GM19025 (cell line): ENCODE measurements around the gene PLAC8L1.

Source experiments
- ATAC-seq: cut with Tn5 transposase; IDR thresholded peaks from one replicate; pipeline ENCODE4 v1.9.1; 2021; ENCODE audit warnings: mild to moderate bottlenecking, low read depth, moderate library complexity; ENCODE audit not compliant: unreplicated experiment

Gene PLAC8L1

GRCh38 chr5:146081556-146081955 lies 23.8 kb downstream of the PLAC8L1 start:
- ATAC-seq: no peak

- ATAC-seq: no peak
Measured at GRCh38 chr5:146079695-146080373, 25.5 kb downstream of the PLAC8L1 start.

GRCh38 chr5:146078566-146078965 lies 26.8 kb downstream of the PLAC8L1 start:
- ATAC-seq: no peak

- no peak for ATAC-seq
Measured at GRCh38 chr5:146076455-146076854, 28.9 kb downstream of the PLAC8L1 start.

GRCh38 chr5:146076028-146076427 lies 29.3 kb downstream of the PLAC8L1 start:
- no peak for ATAC-seq

- ATAC-seq: no peak
Measured at GRCh38 chr5:146073239-146073900, 32.0 kb downstream of the PLAC8L1 start.

- ATAC-seq: no peak
Measured at GRCh38 chr5:146072595-146072994, 32.8 kb downstream of the PLAC8L1 start.

- no peak for ATAC-seq
Measured at GRCh38 chr5:146071171-146071570, 34.2 kb downstream of the PLAC8L1 start.

- ATAC-seq: no peak
Measured at GRCh38 chr5:146070746-146071145, 34.6 kb downstream of the PLAC8L1 start.

- peak; percentile 40 for ATAC-seq
Measured at GRCh38 chr5:146069780-146070099, 35.6 kb downstream of the PLAC8L1 start.

GRCh38 chr5:146068977-146069779 lies 36.2 kb downstream of the PLAC8L1 start:
- peak; percentile 47 for ATAC-seq

GRCh38 chr5:146068206-146068605 lies 37.2 kb downstream of the PLAC8L1 start:
- no peak for ATAC-seq

GRCh38 chr5:146066968-146067367 lies 38.4 kb downstream of the PLAC8L1 start:
- no peak for ATAC-seq

GRCh38 chr5:146060221-146060585 lies 45.2 kb downstream of the PLAC8L1 start:
- ATAC-seq: no peak

GRCh38 chr5:146059460-146060220 lies 45.7 kb downstream of the PLAC8L1 start:
- no peak for ATAC-seq

GRCh38 chr5:146055432-146055831 lies 49.9 kb downstream of the PLAC8L1 start:
- ATAC-seq: no peak

GRCh38 chr5:146052780-146053179 lies 52.6 kb downstream of the PLAC8L1 start:
- ATAC-seq: no peak

- ATAC-seq: no peak
Measured at GRCh38 chr5:146051678-146052077, 53.7 kb downstream of the PLAC8L1 start.

GRCh38 chr5:146050086-146050485 lies 55.3 kb downstream of the PLAC8L1 start:
- no peak for ATAC-seq

GRCh38 chr5:146049704-146050026 lies 55.7 kb downstream of the PLAC8L1 start:
- no peak for ATAC-seq
